Tibial nerve (tissue), 3 donors: ENCODE data around the gene PSME3.

Experiments
- CTCF ChIP-seq, 5 experiments: fragments of 200-600 bp in 3 of 5; fragments of 450-650 bp in 2 of 5; sonication (generic) in 3 of 5; IDR thresholded peaks; one replicate each; pipeline ENCODE4 v1.5.1; 2016 to 2019; ENCODE audit warnings: antibody characterized with exemption in 5 of 5, mild to moderate bottlenecking in 3 of 5, moderate library complexity in 2 of 5
- POLR2A ChIP-seq, 2 donors: fragments of 450-650 bp; IDR thresholded peaks; one replicate each; pipeline ENCODE4 v1.6.1; 2017; ENCODE audit warnings: antibody characterized with exemption in 2 of 2, mild to moderate bottlenecking in 2 of 2, moderate library complexity in 2 of 2

- TF ChIP-seq CTCF (IDR thresholded peaks at IDR 0.05) (no peak), POLR2A (IDR thresholded peaks at IDR 0.05) (no peak)
Measured at GRCh38 chr17:42855048-42855596, 21.9 kb downstream of the PSME3 start.
